Measurements from ENCODE around the gene DNAJC21. TPM values are rescaled to one million over a fixed set of nuclear protein-coding genes. Genes with fewer than 3 reads are reported as not detected.

Gene DNAJC21
- total RNA-seq, 1 experiment from 2014 or later, result 34.7 TPM

GRCh38 chr5:34977934-34978613 lies 48.7 kb downstream of the DNAJC21 start:
- H2AFZ ChIP-seq (ENCODE audit: low read depth, low read length, poor library complexity, severe bottlenecking), result no peak overlapping the region
- no peaks in the 10 kb centered on the region for H4K20me1 ChIP-seq (ENCODE audit: insufficient read depth)
- H3K36me3 ChIP-seq (ENCODE audit: control insufficient read depth in 1 of 2, insufficient read depth in 2 of 2, low read length in 2 of 2), result no peaks in the 10 kb centered on the region
- ChIA-PET POLR2A (no interaction called here), CTCF (interaction anchor here (1.1 kb wide), 1 partner anchor 21 kb away, joined by 3 read pairs; no protein-coding TSS in a partner anchor), RAD21 (ENCODE audit: low non-redundant PET in 1 of 2, low total read pairs in 2 of 2, uncharacterized antibody in 2 of 2, unreplicated experiment in 2 of 2) (no interaction called here)
- no peaks in the 10 kb centered on the region for H3K9me3 ChIP-seq (ENCODE audit: control insufficient read depth in 1 of 2, insufficient read depth in 1 of 2, low read depth in 1 of 2, low read length in 2 of 2)
- H3K79me2 ChIP-seq (ENCODE audit: insufficient read depth, low read length), result no peaks in the 10 kb centered on the region
- intact Hi-C loops (cut with micrococcal nuclease), result no loop called here
- H3K4me3 ChIP-seq (replicated peaks in 1 of 2; ENCODE audit: low read depth in 1 of 2, low read length in 2 of 2), result no peak overlapping the region
- TF ChIP-seq SIN3A (IDR thresholded peaks at IDR 0.05; ENCODE audit: low read depth) (no peak), CBX3 (IDR thresholded peaks at IDR 0.05; ENCODE audit: low read depth) (no peak), CTCF (IDR thresholded peaks at IDR 0.05 in 2 of 3, conservative IDR thresholded peaks at IDR 0.05 in 1 of 3; ENCODE audit: borderline replicate concordance in 1 of 3, insufficient read depth in 1 of 3, low read depth in 2 of 3, low read length in 2 of 3) (no peak), EGR1 (IDR thresholded peaks at IDR 0.05; ENCODE audit: low read depth) (no peak), EZH2 (IDR thresholded peaks at IDR 0.05) (no peak), POLR2A (IDR thresholded peaks at IDR 0.05; ENCODE audit: borderline replicate concordance, extremely low read depth, insufficient read depth, insufficient read length) (no peak), ELF1 (IDR thresholded peaks at IDR 0.05; ENCODE audit: borderline replicate concordance, low read depth) (no peak), TCF7L2 (IDR thresholded peaks at IDR 0.05; ENCODE audit: borderline replicate concordance, extremely low read depth, insufficient read depth, insufficient read length) (no peak), RAD21 (IDR thresholded peaks at IDR 0.05; ENCODE audit: low read depth) (no peak), POLR2AphosphoS5 (IDR thresholded peaks at IDR 0.05; ENCODE audit: low read depth, low read length) (no peak), ZNF274 (IDR thresholded peaks at IDR 0.05; ENCODE audit: low read depth, low read length) (no peak), SP1 (IDR thresholded peaks at IDR 0.05; ENCODE audit: low read depth) (no peak), JUND (IDR thresholded peaks at IDR 0.05) (no peak), ZBTB33 (IDR thresholded peaks at IDR 0.05; ENCODE audit: extremely low read depth, insufficient replicate concordance, low read length) (no peak), FOSL1 (IDR thresholded peaks at IDR 0.05; ENCODE audit: low read depth) (no peak), ZFX (IDR thresholded peaks at IDR 0.05) (no peak)
- H3K4me2 ChIP-seq (ENCODE audit: low read length), result no peak overlapping the region
- no peaks in the 10 kb centered on the region for H3K4me1 ChIP-seq (ENCODE audit: control insufficient read depth in 1 of 2, insufficient read depth in 2 of 2, low read length in 2 of 2)
- no peaks in the 10 kb centered on the region for H3K27me3 ChIP-seq (ENCODE audit: insufficient read depth, low read length)
- no peak for ATAC-seq
- H3K27ac ChIP-seq (ENCODE audit: low read depth, low read length), result no peak overlapping the region
- no peak for DNase-seq (ENCODE audit: low read depth, low spot score)
- H3K9ac ChIP-seq (ENCODE audit: low read length), result no peak overlapping the region
- BruUV-seq (replicated peaks), result no TSS peak
- no peaks in the 10 kb centered on the region for H3K9me2 ChIP-seq (ENCODE audit: insufficient read depth)
